Tibial artery (tissue), 4 donors: ENCODE data around the gene CTBP1.

ENCODE experiments used
- DNase-seq, 2 donors: peaks; one replicate each; pipeline ENCODE4 v3.0.0-alpha.2; 2019
- H3K27ac ChIP-seq, 2 donors: fragments of 200-600 bp; sonication (generic) in 1 of 2; 1 replicate in 1 of 2; 2 replicates in 1 of 2; pipeline ENCODE4 v1.5.1; 2018 to 2019; ENCODE audit warnings: mild to moderate bottlenecking in 1 of 2
- H3K27me3 ChIP-seq, 2 donors: fragments of 200-600 bp; sonication (generic) in 1 of 2; one replicate each; pipeline versions ENCODE4 v1.5.1 to v1.6.0; 2016 to 2019
- H3K36me3 ChIP-seq, 3 donors: fragments of 200-600 bp; sonication (generic) in 2 of 3; one replicate each; pipeline ENCODE4 v1.5.1; 2016 to 2019; ENCODE audit warnings: mild to moderate bottlenecking in 2 of 3
- H3K4me1 ChIP-seq, 4 donors: fragments of 200-600 bp; sonication (generic) in 2 of 4; 1 replicate in 3 of 4; 2 replicates in 1 of 4; pipeline ENCODE4 v1.5.1; 2016 to 2019
- H3K4me3 ChIP-seq, 2 donors: fragments of 200-600 bp; sonication (generic) in 1 of 2; 1 replicate in 1 of 2; 2 replicates in 1 of 2; pipeline ENCODE4 v1.5.1; 2018 to 2019; ENCODE audit warnings: mild to moderate bottlenecking in 2 of 2
- H3K9me3 ChIP-seq, 3 donors: fragments of 200-600 bp; sonication (generic) in 1 of 3; one replicate each; pipeline ENCODE4 v1.5.1; 2016 to 2019
- CTCF ChIP-seq, 2 experiments: fragments of 200-600 bp in 1 of 2; fragments of 450-650 bp in 1 of 2; IDR thresholded peaks; one replicate each; pipeline ENCODE4 v1.5.1; 2017 to 2019; ENCODE audit warnings: antibody characterized with exemption in 2 of 2, mild to moderate bottlenecking in 1 of 2, moderate library complexity in 1 of 2
- intact Hi-C: fragments of 100-400 bp; cut with DNase I; formaldehyde crosslinking; loops from one replicate; pipeline ENCODE4 v1.15.0; 2023; ENCODE audit warnings: low total_unique reads

The CTBP1 gene

GRCh38 chr4:1187182-1187581 lies 61.7 kb downstream of the CTBP1 start:
- intact Hi-C loops, result no loop called here
- no peak overlapping the region for H3K27ac ChIP-seq
- no peaks in the 10 kb centered on the region for H3K27me3 ChIP-seq
- no peaks in the 10 kb centered on the region for H3K9me3 ChIP-seq
- no peak overlapping the region for H3K4me3 ChIP-seq
- TF ChIP-seq CTCF (IDR thresholded peaks at IDR 0.05), result no peak
- DNase-seq, result no peak
- H3K4me1 ChIP-seq, result peaks cover 0 to 11% (median 10%) of the 10 kb centered on the region in 4 donors
- H3K36me3 ChIP-seq, result no peaks in the 10 kb centered on the region

GRCh38 chr4:1183985-1184773 lies 64.8 kb downstream of the CTBP1 start:
- Histone ChIP-seq H3K27me3 (no peaks in the 10 kb centered on the region), H3K36me3 (no peaks in the 10 kb centered on the region), H3K27ac (no peak overlapping the region), H3K4me3 (no peak overlapping the region), H3K4me1 (no peaks in the 10 kb centered on the region), H3K9me3 (peaks cover 0 to 3% (median 0%) of the 10 kb centered on the region in 3 donors)
- DNase-seq, result no peak
- no peak for TF ChIP-seq CTCF (IDR thresholded peaks at IDR 0.05)
- intact Hi-C loops, result no loop called here

- H3K27ac ChIP-seq, result no peak overlapping the region
- H3K27me3 ChIP-seq, result peaks cover 0 to 11% of the 10 kb centered on the region in 2 donors
- H3K9me3 ChIP-seq, result peaks cover 0 to 3% (median 0%) of the 10 kb centered on the region in 3 donors
- peaks cover 0 to 4% (median 0%) of the 10 kb centered on the region in 4 donors for H3K4me1 ChIP-seq
- no peak for DNase-seq
- no peak for TF ChIP-seq CTCF (IDR thresholded peaks at IDR 0.05)
- no peak overlapping the region for H3K4me3 ChIP-seq
- intact Hi-C loops, result no loop called here
- no peaks in the 10 kb centered on the region for H3K36me3 ChIP-seq
Measured at GRCh38 chr4:1182313-1182712, 66.6 kb downstream of the CTBP1 start.

GRCh38 chr4:1180663-1181062 lies 68.3 kb downstream of the CTBP1 start:
- Histone ChIP-seq H3K4me3 (no peak overlapping the region), H3K9me3 (peaks cover 0 to 3% (median 0%) of the 10 kb centered on the region in 3 donors), H3K4me1 (peaks cover 0 to 7% (median 0%) of the 10 kb centered on the region in 4 donors), H3K27me3 (peaks cover 0 to 14% of the 10 kb centered on the region in 2 donors), H3K27ac (no peak overlapping the region), H3K36me3 (no peaks in the 10 kb centered on the region)
- intact Hi-C loops, result no loop called here
- no peak for TF ChIP-seq CTCF (IDR thresholded peaks at IDR 0.05)
- DNase-seq, result no peak

GRCh38 chr4:1179976-1180375 lies 69.0 kb downstream of the CTBP1 start:
- no peak for DNase-seq
- H3K27ac ChIP-seq, result no peak overlapping the region
- no peak overlapping the region for H3K4me3 ChIP-seq
- H3K36me3 ChIP-seq, result no peaks in the 10 kb centered on the region
- peaks cover 0 to 3% (median 0%) of the 10 kb centered on the region in 3 donors for H3K9me3 ChIP-seq
- intact Hi-C loops, result no loop called here
- H3K4me1 ChIP-seq, result peaks cover 0 to 7% (median 0%) of the 10 kb centered on the region in 4 donors
- TF ChIP-seq CTCF (IDR thresholded peaks at IDR 0.05), result no peak
- H3K27me3 ChIP-seq, result peaks cover 0 to 14% of the 10 kb centered on the region in 2 donors
